Astrocyte of the hippocampus (primary cell): ENCODE results near the gene ZCCHC2.

Experiments
- DNase-seq: peaks from one replicate; pipeline ENCODE4 v3.0.0; 2011; ENCODE audit warnings: low read depth, low spot score

ZCCHC2 gene

GRCh38 chr18:62537946-62538345, 15.1 kb downstream of the ZCCHC2 start:
- no peak for DNase-seq

DNA sequence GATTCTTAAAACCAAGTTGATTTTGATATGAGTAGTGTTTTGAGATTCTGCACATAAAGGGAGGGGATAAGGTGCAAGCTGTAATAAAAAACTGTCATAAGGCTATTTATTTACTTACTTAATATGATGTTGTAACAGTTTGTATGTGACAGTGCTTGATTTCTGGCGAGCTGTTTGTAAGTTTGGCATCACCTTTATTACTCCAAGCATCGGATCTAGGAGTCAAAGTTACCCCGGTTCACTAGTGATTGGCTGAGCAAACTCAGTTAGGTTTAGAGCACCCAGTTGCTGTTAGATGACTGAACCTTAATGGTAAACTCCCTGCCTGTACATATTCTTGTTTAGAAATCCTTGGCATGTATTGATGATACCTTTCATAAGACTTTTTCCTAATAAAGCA, 16.1 kb downstream of the ZCCHC2 start:
- DNase-seq, result no peak

GRCh38 chr18:62539284-62540165, 16.7 kb downstream of the ZCCHC2 start:
- DNase-seq, result no peak

DNA sequence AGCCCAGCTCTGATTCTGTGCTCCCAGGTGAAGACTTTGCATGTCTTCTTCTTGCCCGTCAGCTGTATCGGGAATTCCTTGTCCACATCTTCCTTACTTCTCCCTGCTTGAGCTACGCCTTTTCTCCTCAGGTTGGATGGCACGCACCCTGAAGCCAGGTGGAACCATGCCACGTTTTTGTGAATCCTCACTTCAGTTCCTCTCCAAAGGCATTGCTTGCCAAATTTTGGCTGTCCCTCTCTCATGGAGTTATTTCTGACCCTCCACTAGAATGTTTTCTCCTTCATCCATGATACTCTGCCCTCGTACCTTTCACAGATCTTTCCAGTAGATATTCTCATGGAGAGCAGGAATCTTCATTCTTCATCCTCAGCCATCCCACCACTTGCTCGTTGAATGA, 20.2 kb downstream of the ZCCHC2 start:
- DNase-seq, result no peak

DNA sequence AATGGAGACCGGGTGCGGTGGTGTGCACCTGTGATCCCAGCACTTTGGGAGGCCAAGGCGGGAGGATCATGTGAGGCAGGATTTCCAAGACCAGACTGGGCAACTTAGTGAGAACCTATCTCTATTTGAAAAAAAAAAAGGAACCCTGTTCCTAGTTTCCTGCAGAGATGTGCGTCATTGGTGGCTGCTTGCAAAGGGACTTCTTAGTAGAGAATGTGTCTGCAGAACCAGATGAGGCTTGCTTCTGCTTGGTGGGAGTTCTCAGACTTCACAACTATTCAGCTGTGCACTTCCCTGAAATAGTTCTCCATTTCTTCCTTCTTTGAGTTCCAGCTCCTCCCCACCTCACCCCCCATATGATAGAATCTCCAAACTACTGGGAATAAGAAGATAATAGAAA, 22.3 kb downstream of the ZCCHC2 start:
- DNase-seq, result no peak

DNA sequence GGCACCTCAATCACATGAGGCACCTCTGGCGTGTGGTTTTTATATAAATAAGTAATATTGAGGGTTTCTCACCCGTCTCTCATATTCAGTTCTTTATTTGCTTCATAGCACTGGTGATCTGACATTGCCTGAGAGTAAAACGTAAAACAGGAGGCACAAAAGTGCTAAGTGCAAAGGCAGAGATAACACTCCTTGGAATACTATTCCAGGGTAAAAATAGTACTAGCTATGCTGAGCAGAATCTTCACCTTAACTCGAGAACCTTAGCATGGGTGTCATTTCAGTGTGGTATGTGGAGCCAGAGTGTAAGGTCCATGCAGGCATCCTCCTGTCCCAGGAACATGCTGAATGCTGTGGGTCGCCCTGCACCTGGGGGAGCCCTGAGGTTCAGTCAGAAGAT, 26.9 kb downstream of the ZCCHC2 start:
- no peak for DNase-seq

DNA sequence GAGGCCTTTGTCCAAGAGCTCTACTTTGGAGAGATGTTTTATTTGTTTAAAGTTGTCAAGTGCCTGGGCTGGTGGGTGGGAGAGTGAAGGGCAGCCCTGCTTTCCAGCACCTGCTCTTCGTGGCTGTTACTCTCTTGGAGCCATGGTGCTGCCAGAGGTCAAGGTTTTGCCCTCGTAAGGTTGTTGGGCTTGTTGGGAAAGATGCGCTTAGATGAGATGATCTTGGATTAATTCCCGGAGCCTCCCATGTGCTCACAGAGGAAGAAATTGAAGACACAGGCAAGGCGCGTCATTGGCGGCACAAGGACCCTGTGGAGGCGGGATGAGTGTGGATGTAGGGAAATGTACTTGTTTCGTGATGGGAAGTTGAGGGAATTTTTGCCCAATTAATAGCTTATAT, 27.9 kb downstream of the ZCCHC2 start:
- DNase-seq, result no peak

DNA sequence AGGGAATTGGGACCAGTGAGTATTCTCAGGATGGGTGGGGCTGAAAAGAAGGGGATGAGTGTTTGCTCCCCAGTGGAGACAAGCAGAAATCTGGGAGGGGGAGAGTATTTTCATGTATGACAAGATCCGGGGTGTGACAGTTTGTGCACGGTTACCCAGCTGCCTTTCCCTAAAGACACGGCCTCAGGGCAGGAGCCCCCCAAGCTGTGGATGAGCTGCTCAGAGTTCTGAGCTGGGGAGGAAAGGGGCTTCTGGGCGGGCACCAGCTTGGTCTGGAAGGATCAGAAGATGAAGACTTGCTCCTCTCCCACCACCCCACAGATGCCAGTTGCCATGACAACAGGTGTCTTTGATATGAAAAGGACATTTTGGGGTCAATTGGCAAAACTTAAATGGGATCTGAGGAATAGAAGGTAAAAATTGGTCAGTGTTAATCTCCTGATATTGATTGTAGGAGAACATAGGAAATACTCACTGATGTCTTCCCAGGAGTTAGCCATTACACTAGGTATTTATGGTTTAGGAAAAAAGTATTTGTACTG, 29.2 kb downstream of the ZCCHC2 start:
- DNase-seq, result no peak

DNA sequence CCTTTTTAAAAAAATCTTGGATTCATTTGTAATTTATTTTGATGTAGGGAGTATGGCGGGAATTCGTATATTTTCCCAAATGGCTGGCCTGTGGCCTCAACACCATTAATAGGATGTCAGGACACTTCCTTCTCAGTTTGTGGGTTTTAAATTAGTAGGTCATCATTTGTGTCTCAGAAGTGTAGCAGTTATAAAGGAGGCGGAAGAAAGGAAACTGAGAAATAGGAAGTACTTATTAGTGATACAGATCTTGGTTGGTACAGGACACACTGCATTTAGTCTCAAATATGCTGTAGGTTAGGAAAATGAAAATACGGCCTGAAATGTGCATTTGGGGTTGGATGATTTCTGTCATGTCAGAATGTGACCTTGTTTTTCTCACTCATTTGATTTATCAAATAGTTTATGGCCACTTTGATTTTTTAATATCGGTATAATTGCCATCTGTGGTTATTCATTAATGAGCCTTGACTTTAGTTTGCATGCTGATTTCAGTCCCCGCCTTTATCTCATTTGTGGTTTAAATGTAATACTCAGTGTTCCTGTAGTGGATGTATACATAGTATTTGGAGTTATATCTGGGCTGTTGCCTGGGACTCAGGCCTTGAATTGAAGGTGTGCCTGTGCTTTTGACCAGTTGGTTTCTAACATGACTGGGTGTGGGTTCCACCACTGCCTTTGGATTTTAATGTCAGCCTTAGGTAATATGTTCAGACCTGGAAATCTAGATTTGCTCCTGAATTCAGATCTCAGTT, 31.4 kb downstream of the ZCCHC2 start:
- DNase-seq, result no peak

DNA sequence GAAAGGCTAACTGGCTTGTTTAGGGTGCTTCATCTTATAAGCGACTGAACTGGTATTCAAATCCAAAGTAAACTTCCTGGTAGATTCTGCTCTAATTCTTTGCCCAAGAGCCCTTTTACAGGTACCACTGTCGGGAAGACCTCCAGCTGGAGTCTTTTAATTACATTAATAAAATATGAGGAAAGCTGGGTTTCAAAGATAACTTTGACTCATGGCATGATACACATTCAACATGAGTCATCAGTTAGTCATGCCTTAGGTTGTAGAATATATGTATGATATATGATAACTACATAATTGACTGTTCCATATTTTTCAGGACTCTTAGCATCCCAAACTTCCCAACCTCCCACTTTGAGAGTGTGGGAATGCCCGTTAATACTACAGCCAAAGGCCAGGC, 32.3 kb downstream of the ZCCHC2 start:
- no peak for DNase-seq

GRCh38 chr18:62556397-62556796, 33.6 kb downstream of the ZCCHC2 start:
- DNase-seq, result no peak

- DNase-seq, result no peak
Measured at GRCh38 chr18:62558015-62558663, 35.3 kb downstream of the ZCCHC2 start.

GRCh38 chr18:62564044-62564443, 41.2 kb downstream of the ZCCHC2 start:
- no peak for DNase-seq

- DNase-seq, result no peak
Measured at GRCh38 chr18:62566199-62566598, 43.4 kb downstream of the ZCCHC2 start.

- no peak for DNase-seq
Measured at GRCh38 chr18:62566818-62567217, 44.0 kb downstream of the ZCCHC2 start.

DNA sequence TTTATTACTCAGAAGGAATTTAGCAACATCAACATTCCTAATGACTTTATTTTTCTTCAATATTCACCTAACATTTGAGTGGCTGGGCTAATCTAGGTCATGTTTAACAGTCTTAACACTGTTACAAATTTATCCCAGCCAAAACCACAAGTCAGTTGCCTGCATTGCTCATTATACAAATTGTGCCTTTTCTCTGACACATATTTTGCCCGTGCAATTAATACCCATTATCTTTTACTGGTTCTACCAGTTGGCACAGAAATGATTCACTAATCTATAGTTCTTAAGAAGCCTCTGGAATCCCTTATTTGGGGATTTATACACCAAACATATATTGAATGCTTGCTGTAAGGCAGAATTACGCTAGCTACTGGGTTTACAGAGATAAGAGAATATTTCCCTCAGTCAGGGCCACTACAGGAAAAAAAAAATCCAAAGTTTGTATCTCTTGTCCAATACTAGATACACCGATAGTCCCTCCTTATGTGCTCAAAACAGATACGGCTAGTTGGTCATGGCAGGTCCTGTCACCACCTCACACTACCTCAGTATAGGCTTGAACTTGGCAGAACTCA, 46.3 kb downstream of the ZCCHC2 start:
- no peak for DNase-seq

GRCh38 chr18:62571037-62571436, 48.2 kb downstream of the ZCCHC2 start:
- DNase-seq, result no peak

- DNase-seq, result no peak
Measured at GRCh38 chr18:62571648-62572047, 48.8 kb downstream of the ZCCHC2 start.

DNA sequence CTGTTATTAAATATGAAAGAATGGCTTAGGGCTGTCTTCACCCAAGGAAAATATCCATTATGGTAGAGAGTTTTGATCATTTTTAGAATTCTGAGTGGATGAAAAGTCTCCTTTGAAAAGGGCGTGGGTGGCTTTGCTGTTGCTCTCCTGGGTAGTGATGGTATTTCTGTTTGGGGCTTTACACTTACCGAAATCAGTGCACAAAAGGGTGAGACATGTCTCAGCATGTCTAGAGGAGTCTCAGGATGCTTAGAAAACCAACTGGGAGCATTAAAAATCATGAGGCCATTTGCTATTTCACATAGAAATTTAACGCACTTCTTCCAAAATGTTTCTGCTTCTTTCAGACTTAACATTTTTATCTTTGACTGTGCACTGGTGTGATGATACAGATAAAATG, 49.6 kb downstream of the ZCCHC2 start:
- DNase-seq, result no peak

GRCh38 chr18:62574776-62575175, 52.0 kb downstream of the ZCCHC2 start:
- DNase-seq, result no peak

DNA sequence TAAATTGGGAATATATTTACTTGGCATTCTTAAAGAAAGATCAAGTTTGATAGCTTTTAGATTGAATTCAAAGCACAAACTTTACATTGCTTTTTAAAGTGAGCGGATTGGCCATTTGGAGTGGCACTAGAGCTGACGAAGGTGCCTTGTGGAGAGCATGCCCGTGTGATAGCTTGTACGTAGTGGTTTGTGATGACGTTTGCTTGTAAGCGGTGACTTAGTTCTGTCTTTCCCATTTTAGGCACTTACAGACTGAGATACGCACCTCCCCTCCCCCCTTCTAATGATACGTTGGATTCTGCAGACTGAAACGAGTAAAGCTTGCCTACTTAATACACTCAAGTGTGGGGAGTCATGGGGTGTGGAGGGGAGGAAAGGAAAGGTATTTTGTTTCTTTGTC, 53.4 kb downstream of the ZCCHC2 start:
- DNase-seq, result no peak
